NCI-H187 (cell line): ENCODE measurements around the gene DIPK1C.
"Not testable (repeated sequence)": the region's sequence is repeated elsewhere in the genome, so short reads cannot be mapped to it uniquely, and the experiment has no call there.

Source experiments
- DNase-seq, 2 experiments: peaks; one replicate each; lab custom pipeline; 2025; lab: John Stamatoyannopoulos, UW

Gene DIPK1C

GRCh38 chr18:74457043-74457724 is at the start of gene DIPK1C:
DIPK1C (minus strand) TSS chr18:74457308; CDS start chr18:74457259, 49 bp downstream.
- DNase-seq = no peak

- DNase-seq = no peak
Observed at GRCh38 chr18:74506448-74507084, 49.5 kb upstream of the DIPK1C start.

GRCh38 chr18:74505776-74506175 is 48.7 kb upstream of the DIPK1C start:
- DNase-seq = no peak

- DNase-seq = no peak
Observed at GRCh38 chr18:74503137-74503536, 46.0 kb upstream of the DIPK1C start.

- no peak for DNase-seq
Observed at GRCh38 chr18:74501386-74501785, 44.3 kb upstream of the DIPK1C start.

- not testable (repeated sequence) for DNase-seq
Observed at GRCh38 chr18:74500774-74501173, 43.7 kb upstream of the DIPK1C start.

- no peak for DNase-seq
Observed at GRCh38 chr18:74500372-74500771, 43.3 kb upstream of the DIPK1C start.

GRCh38 chr18:74499633-74500032 is 42.5 kb upstream of the DIPK1C start:
- DNase-seq = no peak

- DNase-seq = peak; percentile 29
Observed at GRCh38 chr18:74498712-74499627, 41.9 kb upstream of the DIPK1C start.

- no peak for DNase-seq
Observed at GRCh38 chr18:74497778-74498177, 40.7 kb upstream of the DIPK1C start.

GRCh38 chr18:74497324-74497676 is 40.2 kb upstream of the DIPK1C start:
- no peak for DNase-seq

- peak in 1 of 2 experiments; percentile 9 for DNase-seq
Observed at GRCh38 chr18:74496508-74497323, 39.6 kb upstream of the DIPK1C start.

- DNase-seq = peak; percentile 95 to 96
Observed at GRCh38 chr18:74495581-74496507, 38.7 kb upstream of the DIPK1C start, which contains the start of gene CNDP2. CNDP2 (plus strand) TSS chr18:74496363; CDS start chr18:74499974, 3,611 bp downstream.

GRCh38 chr18:74494514-74494913 is 37.4 kb upstream of the DIPK1C start:
- no peak for DNase-seq

GRCh38 chr18:74493689-74494088 is 36.6 kb upstream of the DIPK1C start:
- no peak for DNase-seq

- no peak for DNase-seq
Observed at GRCh38 chr18:74492259-74492658, 35.2 kb upstream of the DIPK1C start.

GRCh38 chr18:74489676-74490075 is 32.6 kb upstream of the DIPK1C start:
- no peak for DNase-seq

- DNase-seq = no peak
Observed at GRCh38 chr18:74488864-74489263, 31.8 kb upstream of the DIPK1C start.

- no peak for DNase-seq
Observed at GRCh38 chr18:74488354-74488753, 31.2 kb upstream of the DIPK1C start.

GRCh38 chr18:74486119-74486849 is 29.2 kb upstream of the DIPK1C start:
- DNase-seq = no peak
